ENCODE data around the gene STRADB. TPM values are rescaled to one million over a fixed set of nuclear protein-coding genes. Genes with fewer than 3 reads are reported as not detected.

The STRADB gene
- total RNA-seq, 1 experiment from 2014 or later, result 17.4 TPM

DNA sequence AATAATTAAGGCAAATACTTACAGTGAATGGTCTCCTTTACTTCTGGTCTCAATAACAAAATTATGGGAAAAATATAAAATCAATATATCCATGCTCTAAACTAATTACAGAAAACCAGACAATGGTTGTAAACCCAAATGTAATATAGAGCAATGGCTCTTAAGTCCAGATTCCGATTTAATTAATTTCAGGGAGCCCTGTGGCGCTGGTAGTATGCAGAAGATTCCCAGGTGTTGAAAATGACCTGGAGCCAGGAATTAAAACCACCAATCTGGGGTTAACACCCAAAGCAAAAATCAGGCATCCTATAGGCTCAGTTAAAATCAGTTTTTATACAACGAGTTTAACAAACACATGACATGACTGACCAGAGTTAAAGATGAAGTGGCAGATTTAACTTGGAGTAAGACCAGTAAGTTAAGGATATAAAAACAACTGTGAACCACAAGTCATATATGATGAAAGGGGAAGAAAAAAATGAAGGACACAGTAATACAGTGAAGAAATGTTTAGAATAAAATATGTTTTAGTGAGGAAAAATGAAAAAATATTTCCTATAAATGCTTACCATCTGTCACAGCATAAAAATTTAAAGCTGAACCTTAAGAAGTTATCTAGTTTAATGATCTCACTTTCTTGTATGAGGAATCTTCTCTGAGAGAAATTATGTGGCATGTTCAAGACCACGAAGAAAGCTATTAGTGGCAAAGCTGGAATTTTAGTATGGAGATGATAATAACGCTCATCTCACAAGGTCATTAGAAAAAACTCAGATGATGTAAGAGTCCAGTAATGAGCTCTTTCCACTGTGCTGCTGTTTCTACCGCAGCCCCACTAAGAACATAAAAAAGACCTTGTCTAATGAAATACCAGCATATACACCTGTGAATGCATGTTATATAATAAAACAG lies 48.6 kb upstream of the STRADB start:
- no peak for DNase-seq (ENCODE audit: low read depth, low spot score)
- Histone ChIP-seq H3K79me2 (ENCODE audit: insufficient read depth, low read length) (no peaks in the 10 kb centered on the region), H4K20me1 (ENCODE audit: insufficient read depth) (no peaks in the 10 kb centered on the region), H3K4me1 (ENCODE audit: control insufficient read depth in 1 of 2, insufficient read depth in 2 of 2, low read length in 2 of 2) (peaks cover 8 to 24% of the 10 kb centered on the region in 2 experiments), H3K9me3 (ENCODE audit: control insufficient read depth in 1 of 2, insufficient read depth in 1 of 2, low read depth in 1 of 2, low read length in 2 of 2) (no peaks in the 10 kb centered on the region), H2AFZ (ENCODE audit: low read depth, low read length, poor library complexity, severe bottlenecking) (no peak overlapping the region), H3K9ac (ENCODE audit: low read length) (no peak overlapping the region), H3K36me3 (ENCODE audit: control insufficient read depth in 1 of 2, insufficient read depth in 2 of 2, low read length in 2 of 2) (no peaks in the 10 kb centered on the region), H3K4me3 (replicated peaks in 1 of 2; ENCODE audit: low read depth in 1 of 2, low read length in 2 of 2) (no peak overlapping the region), H3K27me3 (ENCODE audit: insufficient read depth, low read length) (no peaks in the 10 kb centered on the region), H3K27ac (ENCODE audit: low read depth, low read length) (no peak overlapping the region), H3K4me2 (ENCODE audit: low read length) (no peak overlapping the region), H3K9me2 (ENCODE audit: insufficient read depth) (no peaks in the 10 kb centered on the region)
- ChIA-PET RAD21 (ENCODE audit: low non-redundant PET in 1 of 2, low total read pairs in 2 of 2, uncharacterized antibody in 2 of 2, unreplicated experiment in 2 of 2) (interaction anchor here in 1 of 2 experiments (0.6 kb wide), 1 partner anchor 49 kb away, joined by 3 read pairs; the partner anchor contains the start of gene STRADB), POLR2A (no interaction called here), CTCF (no interaction called here)
- no peak for ATAC-seq
- intact Hi-C loops (cut with micrococcal nuclease), result no loop called here
- TF ChIP-seq YY1 (IDR thresholded peaks at IDR 0.05; ENCODE audit: extremely low read depth, insufficient replicate concordance, low read depth, low read length), result no peak
- peak; percentile 49; the same call in 1 of the 2 replicates for TF ChIP-seq CEBPB (IDR thresholded peaks at IDR 0.05; ENCODE audit: low read depth)
- no TSS peak for BruUV-seq (replicated peaks)

DNA sequence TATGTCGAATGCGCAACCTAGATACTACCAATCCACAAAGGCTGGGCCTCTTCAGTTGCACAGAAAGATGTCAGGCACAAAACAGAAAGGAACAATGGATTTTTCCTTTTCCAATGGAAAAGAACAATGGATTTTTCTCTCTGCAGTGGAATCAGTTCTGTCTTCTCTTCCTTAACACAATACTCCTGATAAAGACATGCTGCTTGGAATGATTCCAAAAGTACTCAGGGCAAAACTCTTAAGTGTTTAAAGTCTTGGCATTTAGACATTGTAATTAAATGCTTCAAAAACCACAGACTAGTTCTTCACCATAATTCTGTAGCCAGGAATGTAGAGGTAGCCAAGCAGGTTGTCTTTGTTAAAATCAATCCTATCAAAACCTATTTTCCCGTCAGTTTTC lies 47.7 kb upstream of the STRADB start:
- Histone ChIP-seq H3K4me3 (replicated peaks in 1 of 2; ENCODE audit: low read depth in 1 of 2, low read length in 2 of 2) (no peak overlapping the region), H2AFZ (ENCODE audit: low read depth, low read length, poor library complexity, severe bottlenecking) (no peak overlapping the region), H3K4me1 (ENCODE audit: control insufficient read depth in 1 of 2, insufficient read depth in 2 of 2, low read length in 2 of 2) (peaks cover 8 to 24% of the 10 kb centered on the region in 2 experiments), H3K79me2 (ENCODE audit: insufficient read depth, low read length) (no peaks in the 10 kb centered on the region), H3K27ac (ENCODE audit: low read depth, low read length) (no peak overlapping the region), H3K9ac (ENCODE audit: low read length) (no peak overlapping the region), H3K27me3 (ENCODE audit: insufficient read depth, low read length) (no peaks in the 10 kb centered on the region), H3K36me3 (ENCODE audit: control insufficient read depth in 1 of 2, insufficient read depth in 2 of 2, low read length in 2 of 2) (no peaks in the 10 kb centered on the region), H4K20me1 (ENCODE audit: insufficient read depth) (no peaks in the 10 kb centered on the region), H3K4me2 (ENCODE audit: low read length) (no peak overlapping the region), H3K9me3 (ENCODE audit: control insufficient read depth in 1 of 2, insufficient read depth in 1 of 2, low read depth in 1 of 2, low read length in 2 of 2) (no peaks in the 10 kb centered on the region), H3K9me2 (ENCODE audit: insufficient read depth) (no peaks in the 10 kb centered on the region)
- DNase-seq (ENCODE audit: low read depth, low spot score) (no peak), ATAC-seq (no peak)
- POLR2A ChIA-PET, result no interaction called here
- intact Hi-C loops (cut with micrococcal nuclease), result no loop called here
- RAD21 ChIA-PET (ENCODE audit: low non-redundant PET in 1 of 2, low total read pairs in 2 of 2, uncharacterized antibody in 2 of 2, unreplicated experiment in 2 of 2), result no interaction called here
- no TSS peak for BruUV-seq (replicated peaks)
- CTCF ChIA-PET, result no interaction called here
- TF ChIP-seq, protein P1, sequence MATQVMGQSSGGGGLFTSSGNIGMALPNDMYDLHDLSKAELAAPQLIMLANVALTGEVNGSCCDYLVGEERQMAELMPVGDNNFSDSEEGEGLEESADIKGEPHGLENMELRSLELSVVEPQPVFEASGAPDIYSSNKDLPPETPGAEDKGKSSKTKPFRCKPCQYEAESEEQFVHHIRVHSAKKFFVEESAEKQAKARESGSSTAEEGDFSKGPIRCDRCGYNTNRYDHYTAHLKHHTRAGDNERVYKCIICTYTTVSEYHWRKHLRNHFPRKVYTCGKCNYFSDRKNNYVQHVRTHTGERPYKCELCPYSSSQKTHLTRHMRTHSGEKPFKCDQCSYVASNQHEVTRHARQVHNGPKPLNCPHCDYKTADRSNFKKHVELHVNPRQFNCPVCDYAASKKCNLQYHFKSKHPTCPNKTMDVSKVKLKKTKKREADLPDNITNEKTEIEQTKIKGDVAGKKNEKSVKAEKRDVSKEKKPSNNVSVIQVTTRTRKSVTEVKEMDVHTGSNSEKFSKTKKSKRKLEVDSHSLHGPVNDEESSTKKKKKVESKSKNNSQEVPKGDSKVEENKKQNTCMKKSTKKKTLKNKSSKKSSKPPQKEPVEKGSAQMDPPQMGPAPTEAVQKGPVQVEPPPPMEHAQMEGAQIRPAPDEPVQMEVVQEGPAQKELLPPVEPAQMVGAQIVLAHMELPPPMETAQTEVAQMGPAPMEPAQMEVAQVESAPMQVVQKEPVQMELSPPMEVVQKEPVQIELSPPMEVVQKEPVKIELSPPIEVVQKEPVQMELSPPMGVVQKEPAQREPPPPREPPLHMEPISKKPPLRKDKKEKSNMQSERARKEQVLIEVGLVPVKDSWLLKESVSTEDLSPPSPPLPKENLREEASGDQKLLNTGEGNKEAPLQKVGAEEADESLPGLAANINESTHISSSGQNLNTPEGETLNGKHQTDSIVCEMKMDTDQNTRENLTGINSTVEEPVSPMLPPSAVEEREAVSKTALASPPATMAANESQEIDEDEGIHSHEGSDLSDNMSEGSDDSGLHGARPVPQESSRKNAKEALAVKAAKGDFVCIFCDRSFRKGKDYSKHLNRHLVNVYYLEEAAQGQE (IDR thresholded peaks at IDR 0.05; ENCODE audit: low read depth), result no peak
- no peak for TF ChIP-seq EZH2 (IDR thresholded peaks at IDR 0.05)
- TF ChIP-seq CBX3 (IDR thresholded peaks at IDR 0.05; ENCODE audit: low read depth), result no peak
- no peak for TF ChIP-seq ZNF274 (IDR thresholded peaks at IDR 0.05; ENCODE audit: low read depth, low read length)

All from HCT116 (cell line).